CD4-positive, alpha-beta T cell (primary cell): ENCODE results near the gene CAPN15. TPM values are rescaled to one million over a fixed set of nuclear protein-coding genes. Genes with fewer than 3 reads are reported as not detected.

Experiments used
- ATAC-seq: fragments of 200-7000 bp; cut with Tn5 transposase; one replicate; pipeline ENCODE4 v1.10.0; 2022; ENCODE audit warnings: mild to moderate bottlenecking; ENCODE audit not compliant: poor library complexity
- CTCF ChIA-PET: fragments of 350-600 bp; sonication (Branson Sonifier 250); formaldehyde crosslinking; loops from one replicate; lab custom pipeline; 2021; ENCODE audit warnings: antibody characterized with exemption, inconsistent platforms; lab: Charles Lee
- POLR2A ChIA-PET: fragments of 350-600 bp; sonication (Branson Sonifier 250); formaldehyde crosslinking; loops from one replicate; lab custom pipeline; 2021; ENCODE audit warnings: antibody characterized with exemption, inconsistent platforms; lab: Charles Lee
- DNase-seq, 14 experiments: peaks; one replicate each; pipeline ENCODE4 v3.0.0-alpha.2; 2013 to 2020; ENCODE audit warnings: mixed read lengths in 2 of 14
- H3K27ac ChIP-seq, 2 donors: one replicate each; pipeline versions ENCODE4 v1.5.1 to v1.7.0; 2013; ENCODE audit warnings: low read length in 2 of 2, low read depth in 1 of 2, mild to moderate bottlenecking in 1 of 2
- H3K27me3 ChIP-seq, 2 experiments: 1 replicate in 1 of 2; 2 replicates in 1 of 2; pipeline versions ENCODE4 v1.6.1 to v1.7.0; 2013; ENCODE audit warnings: low read length in 2 of 2, control low read depth in 1 of 2, mild to moderate bottlenecking in 1 of 2, moderate library complexity in 1 of 2; ENCODE audit not compliant: insufficient read depth in 2 of 2, control insufficient read depth in 1 of 2
- H3K36me3 ChIP-seq: one replicate; pipeline ENCODE4 v1.6.1; 2013; ENCODE audit warnings: low read length, control low read depth; ENCODE audit not compliant: insufficient read depth
- H3K4me1 ChIP-seq: one replicate; pipeline ENCODE4 v1.6.1; 2013; ENCODE audit warnings: low read length, control low read depth; ENCODE audit not compliant: insufficient read depth
- H3K4me3 ChIP-seq: one replicate; pipeline ENCODE4 v1.5.1; 2013; ENCODE audit warnings: mild to moderate bottlenecking, low read length, moderate library complexity
- H3K9me3 ChIP-seq, 2 experiments: 1 replicate in 1 of 2; 2 replicates in 1 of 2; pipeline versions ENCODE4 v1.6.1 to v1.7.0; 2013; ENCODE audit warnings: low read length in 2 of 2, mild to moderate bottlenecking in 2 of 2, control low read depth in 1 of 2, moderate library complexity in 1 of 2; ENCODE audit not compliant: control insufficient read depth in 1 of 2, insufficient read depth in 1 of 2
- H3K27ac Mint-ChIP-seq: one replicate; pipeline ENCODE4 v1.8.0; 2020; ENCODE audit warnings: mixed read lengths
- H3K27me3 Mint-ChIP-seq: one replicate; pipeline ENCODE4 v1.8.0; 2021; ENCODE audit warnings: mixed read lengths
- H3K36me3 Mint-ChIP-seq: one replicate; pipeline ENCODE4 v1.8.0; 2021; ENCODE audit warnings: low read depth, mixed read lengths
- H3K4me1 Mint-ChIP-seq: one replicate; pipeline ENCODE4 v1.8.0; 2021; ENCODE audit warnings: low read depth, mixed read lengths
- H3K4me3 Mint-ChIP-seq: one replicate; pipeline ENCODE4 v1.8.0; 2020; ENCODE audit warnings: mild to moderate bottlenecking, mixed read lengths
- H3K9me3 Mint-ChIP-seq: one replicate; pipeline ENCODE4 v1.8.0; 2020; ENCODE audit warnings: mixed read lengths
- CTCF ChIP-seq: fragments of 200-600 bp; IDR thresholded peaks from one replicate; pipeline ENCODE4 v1.8.0; 2022; ENCODE audit warnings: antibody characterized with exemption, mild to moderate bottlenecking
- intact Hi-C, 2 experiments: fragments of 100-400 bp; cut with DNase I in 1 of 2; cut with micrococcal nuclease in 1 of 2; formaldehyde crosslinking; loops; one replicate each; pipeline versions ENCODE4 v1.15.1 to v1.9.0; 2023 to 2025; cut with DNase I, micrococcal nuclease
- total RNA-seq, 174 experiments: library from RNA in 2 of 174; stranded (reverse) in 2 of 174; gene quantifications; one replicate each; pipeline ENCODE4 v1.2.3 and lab custom pipeline; 2021 to 2026

The CAPN15 gene
- total RNA-seq, 2 experiments from 2014 or later: 35.5 to 36.9 TPM

- no peaks in the 10 kb centered on the region for H3K9me3 ChIP-seq
- no peaks in the 10 kb centered on the region for H3K4me1 Mint-ChIP-seq
- no peaks in the 10 kb centered on the region for H3K36me3 ChIP-seq
- no peak overlapping the region for H3K4me3 ChIP-seq
- no peak overlapping the region for H3K27ac Mint-ChIP-seq
- TF ChIP-seq CTCF: no peak
- intact Hi-C loops: no loop called here
- no peak overlapping the region for H3K4me3 Mint-ChIP-seq
- no peaks in the 10 kb centered on the region for H3K27me3 Mint-ChIP-seq
- CTCF ChIA-PET: no interaction called here
- H3K36me3 Mint-ChIP-seq: no peaks in the 10 kb centered on the region
- ATAC-seq (no peak), DNase-seq (no peak)
- POLR2A ChIA-PET: no interaction called here
- no peak overlapping the region for H3K27ac ChIP-seq
- H3K27me3 ChIP-seq: no peaks in the 10 kb centered on the region
- H3K4me1 ChIP-seq: peaks cover 4% of the 10 kb centered on the region
- H3K9me3 Mint-ChIP-seq: no peaks in the 10 kb centered on the region
Observed at GRCh38 chr16:580141-580945, 52.8 kb downstream of the CAPN15 start.

- CTCF ChIA-PET: no interaction called here
- intact Hi-C loops: no loop called here
Observed at GRCh38 chr16:580946-581498, 53.5 kb downstream of the CAPN15 start.

GRCh38 chr16:582218-582613, 54.7 kb downstream of the CAPN15 start:
- H3K27me3 ChIP-seq: no peaks in the 10 kb centered on the region
- Mint-ChIP-seq H3K27me3 (no peaks in the 10 kb centered on the region), H3K9me3 (no peaks in the 10 kb centered on the region), H3K27ac (no peak overlapping the region), H3K4me1 (no peaks in the 10 kb centered on the region), H3K36me3 (no peaks in the 10 kb centered on the region), H3K4me3 (no peak overlapping the region)
- intact Hi-C loops: no loop called here
- TF ChIP-seq CTCF: no peak
- H3K4me1 ChIP-seq: peaks cover 7% of the 10 kb centered on the region
- H3K9me3 ChIP-seq: no peaks in the 10 kb centered on the region
- H3K27ac ChIP-seq: no peak overlapping the region
- no peak overlapping the region for H3K4me3 ChIP-seq
- H3K36me3 ChIP-seq: no peaks in the 10 kb centered on the region
- DNase-seq (no peak), ATAC-seq (no peak)
- POLR2A ChIA-PET: no interaction called here
- CTCF ChIA-PET: no interaction called here

More at GRCh38 chr16:580946-581498, 53.5 kb downstream of the CAPN15 start:
- TF ChIP-seq CTCF: no peak
- Mint-ChIP-seq H3K4me1 (no peaks in the 10 kb centered on the region), H3K36me3 (no peaks in the 10 kb centered on the region), H3K4me3 (no peak overlapping the region), H3K9me3 (no peaks in the 10 kb centered on the region), H3K27me3 (no peaks in the 10 kb centered on the region), H3K27ac (no peak overlapping the region)
- H3K36me3 ChIP-seq: no peaks in the 10 kb centered on the region
- H3K4me1 ChIP-seq: peaks cover 4% of the 10 kb centered on the region
- no peaks in the 10 kb centered on the region for H3K9me3 ChIP-seq
- DNase-seq: no peak
- no peak for ATAC-seq
- no peak overlapping the region for H3K27ac ChIP-seq
- H3K4me3 ChIP-seq: no peak overlapping the region
- POLR2A ChIA-PET: no interaction called here
- no peaks in the 10 kb centered on the region for H3K27me3 ChIP-seq
